ENCODE data around the gene GPANK1. TPM values are rescaled to one million over a fixed set of nuclear protein-coding genes. Genes with fewer than 3 reads are reported as not detected.
"Not testable (repeated sequence)": the region's sequence is repeated elsewhere in the genome, so short reads cannot be mapped to it uniquely, and the experiment has no call there.

GPANK1 gene
- 28.6 and 33.3 TPM in 2 replicates for total RNA-seq (2014; rRNA removed; shearing (Covaris generic))

- H3K27me3 ChIP-seq (ENCODE audit: control insufficient read depth, insufficient read depth, low read length) = no peaks in the 10 kb centered on the region
- peak; percentile 82 for DNase-seq
- peak within 1 kb of the TSS; percentile 94 for H3K4me3 ChIP-seq (ENCODE audit: insufficient read depth, low read depth, low read length)
- H3K36me3 ChIP-seq (replicated peaks; ENCODE audit: control insufficient read depth, insufficient read depth, low read length) = peaks cover 34% of the 10 kb centered on the region
These were observed at the start of gene GPANK1 for GRCh38 chr6:31664790-31665500. Gene GPANK1 (minus strand): TSS chr6:31664997. CDS start chr6:31664478, 519 bp downstream.

- H3K4me3 ChIP-seq (ENCODE audit: insufficient read depth, low read depth, low read length) = no peak overlapping the region
- H3K27me3 ChIP-seq (ENCODE audit: control insufficient read depth, insufficient read depth, low read length) = no peaks in the 10 kb centered on the region
- peak; percentile 83 for DNase-seq
- H3K36me3 ChIP-seq (replicated peaks; ENCODE audit: control insufficient read depth, insufficient read depth, low read length) = no peaks in the 10 kb centered on the region
These were observed 49.3 kb upstream of the GPANK1 start for GRCh38 chr6:31713991-31714684.

GRCh38 chr6:31713465-31713864 is 48.7 kb upstream of the GPANK1 start:
- H3K4me3 ChIP-seq (ENCODE audit: insufficient read depth, low read depth, low read length) = no peak overlapping the region
- peak; percentile 52 for DNase-seq
- H3K27me3 ChIP-seq (ENCODE audit: control insufficient read depth, insufficient read depth, low read length) = no peaks in the 10 kb centered on the region
- H3K36me3 ChIP-seq (replicated peaks; ENCODE audit: control insufficient read depth, insufficient read depth, low read length) = no peaks in the 10 kb centered on the region

- H3K36me3 ChIP-seq (replicated peaks; ENCODE audit: control insufficient read depth, insufficient read depth, low read length) = no peaks in the 10 kb centered on the region
These were observed 47.5 kb upstream of the GPANK1 start for GRCh38 chr6:31712296-31712695.

GRCh38 chr6:31711233-31711632 is 46.4 kb upstream of the GPANK1 start:
- DNase-seq = no peak
- Histone ChIP-seq H3K27me3 (ENCODE audit: control insufficient read depth, insufficient read depth, low read length) (no peaks in the 10 kb centered on the region; the same call in 1 of the 2 replicates), H3K36me3 (replicated peaks; ENCODE audit: control insufficient read depth, insufficient read depth, low read length) (no peaks in the 10 kb centered on the region), H3K4me3 (ENCODE audit: insufficient read depth, low read depth, low read length) (no peak overlapping the region)

More at GRCh38 chr6:31712296-31712695, 47.5 kb upstream of the GPANK1 start:
- Histone ChIP-seq H3K4me3 (ENCODE audit: insufficient read depth, low read depth, low read length) (no peak overlapping the region), H3K27me3 (ENCODE audit: control insufficient read depth, insufficient read depth, low read length) (no peaks in the 10 kb centered on the region; the same call in 1 of the 2 replicates)
- DNase-seq = no peak

- Histone ChIP-seq H3K4me3 (ENCODE audit: insufficient read depth, low read depth, low read length) (no peak overlapping the region), H3K27me3 (ENCODE audit: control insufficient read depth, insufficient read depth, low read length) (no peaks in the 10 kb centered on the region; the same call in 1 of the 2 replicates), H3K36me3 (replicated peaks; ENCODE audit: control insufficient read depth, insufficient read depth, low read length) (no peaks in the 10 kb centered on the region)
- peak; percentile 60 for DNase-seq
These were observed 45.9 kb upstream of the GPANK1 start for GRCh38 chr6:31710523-31711219.

GRCh38 chr6:31709157-31709556 is 44.4 kb upstream of the GPANK1 start:
- H3K36me3 ChIP-seq (replicated peaks; ENCODE audit: control insufficient read depth, insufficient read depth, low read length); H3K4me3 ChIP-seq (ENCODE audit: insufficient read depth, low read depth, low read length); DNase-seq; H3K27me3 ChIP-seq (ENCODE audit: control insufficient read depth, insufficient read depth, low read length): not testable (repeated sequence)

- DNase-seq = no peak
- Histone ChIP-seq H3K36me3 (replicated peaks; ENCODE audit: control insufficient read depth, insufficient read depth, low read length) (no peaks in the 10 kb centered on the region), H3K27me3 (ENCODE audit: control insufficient read depth, insufficient read depth, low read length) (no peaks in the 10 kb centered on the region; the same call in 1 of the 2 replicates), H3K4me3 (ENCODE audit: insufficient read depth, low read depth, low read length) (no peak overlapping the region)
These were observed 43.4 kb upstream of the GPANK1 start for GRCh38 chr6:31708224-31708623.

GRCh38 chr6:31707701-31708100 is 42.9 kb upstream of the GPANK1 start:
- DNase-seq = no peak
- no peaks in the 10 kb centered on the region for H3K36me3 ChIP-seq (replicated peaks; ENCODE audit: control insufficient read depth, insufficient read depth, low read length)
- no peak overlapping the region for H3K4me3 ChIP-seq (ENCODE audit: insufficient read depth, low read depth, low read length)
- no peaks in the 10 kb centered on the region; the same call in 1 of the 2 replicates for H3K27me3 ChIP-seq (ENCODE audit: control insufficient read depth, insufficient read depth, low read length)

- no peak within 1 kb of the TSS for H3K4me3 ChIP-seq (ENCODE audit: insufficient read depth, low read depth, low read length)
- no peak for DNase-seq
- H3K36me3 ChIP-seq (replicated peaks; ENCODE audit: control insufficient read depth, insufficient read depth, low read length) = no peaks in the 10 kb centered on the region
- H3K27me3 ChIP-seq (ENCODE audit: control insufficient read depth, insufficient read depth, low read length) = no peaks in the 10 kb centered on the region; the same call in 1 of the 2 replicates
These were observed 41.8 kb upstream of the GPANK1 start, which contains the start of gene LY6G6F for GRCh38 chr6:31706599-31706998. Gene LY6G6F (plus strand): TSS chr6:31706866. CDS start chr6:31706907, 41 bp downstream.

GRCh38 chr6:31705931-31706330 is 41.1 kb upstream of the GPANK1 start:
- no peak for DNase-seq
- no peak overlapping the region for H3K4me3 ChIP-seq (ENCODE audit: insufficient read depth, low read depth, low read length)
- H3K36me3 ChIP-seq (replicated peaks; ENCODE audit: control insufficient read depth, insufficient read depth, low read length) = no peaks in the 10 kb centered on the region
- no peaks in the 10 kb centered on the region; the same call in 1 of the 2 replicates for H3K27me3 ChIP-seq (ENCODE audit: control insufficient read depth, insufficient read depth, low read length)

- Histone ChIP-seq H3K27me3 (ENCODE audit: control insufficient read depth, insufficient read depth, low read length) (no peaks in the 10 kb centered on the region; the same call in 1 of the 2 replicates), H3K4me3 (ENCODE audit: insufficient read depth, low read depth, low read length) (peak within 1 kb of the TSS; percentile 87), H3K36me3 (replicated peaks; ENCODE audit: control insufficient read depth, insufficient read depth, low read length) (no peaks in the 10 kb centered on the region)
- peak; percentile 99 for DNase-seq
These were observed 38.3 kb upstream of the GPANK1 start, which contains the start of gene ABHD16A for GRCh38 chr6:31702819-31703716. Gene ABHD16A (minus strand): TSS chr6:31703324. CDS start chr6:31703281, 43 bp downstream.

GRCh38 chr6:31702405-31702818 is 37.6 kb upstream of the GPANK1 start:
- Histone ChIP-seq H3K36me3 (replicated peaks; ENCODE audit: control insufficient read depth, insufficient read depth, low read length) (no peaks in the 10 kb centered on the region), H3K4me3 (ENCODE audit: insufficient read depth, low read depth, low read length) (peak overlapping the region; percentile 87), H3K27me3 (ENCODE audit: control insufficient read depth, insufficient read depth, low read length) (no peaks in the 10 kb centered on the region)
- peak; percentile 78 for DNase-seq

All from H7 (cell line).